HG03175 (cell line): Measurements from ENCODE around the gene SQOR.

Experiments used
- ATAC-seq: cut with Tn5 transposase; IDR thresholded peaks from one replicate; pipeline ENCODE4 v1.9.1; 2021; ENCODE audit warnings: mild to moderate bottlenecking, moderate library complexity; ENCODE audit not compliant: unreplicated experiment

The SQOR gene

GRCh38 chr15:45657764-45658545, 23.1 kb downstream of the SQOR start:
- no peak for ATAC-seq

- ATAC-seq = no peak
Observed at GRCh38 chr15:45660231-45660979, 25.6 kb downstream of the SQOR start.

GRCh38 chr15:45662375-45662774, 27.5 kb downstream of the SQOR start:
- ATAC-seq = no peak

GRCh38 chr15:45664451-45664850, 29.6 kb downstream of the SQOR start:
- ATAC-seq = no peak

- ATAC-seq = no peak
Observed at GRCh38 chr15:45665261-45665660, 30.4 kb downstream of the SQOR start.

- ATAC-seq = no peak
Observed at GRCh38 chr15:45666119-45666875, 31.5 kb downstream of the SQOR start.

- ATAC-seq = no peak
Observed at GRCh38 chr15:45667002-45667401, 32.2 kb downstream of the SQOR start.

- ATAC-seq = no peak
Observed at GRCh38 chr15:45668386-45668785, 33.6 kb downstream of the SQOR start.

- ATAC-seq = no peak
Observed at GRCh38 chr15:45669422-45669821, 34.6 kb downstream of the SQOR start.

- no peak for ATAC-seq
Observed at GRCh38 chr15:45670091-45670490, 35.3 kb downstream of the SQOR start.

- no peak for ATAC-seq
Observed at GRCh38 chr15:45670511-45670910, 35.7 kb downstream of the SQOR start.

GRCh38 chr15:45674677-45675076, 39.8 kb downstream of the SQOR start:
- no peak for ATAC-seq

GRCh38 chr15:45677797-45678196, 43.0 kb downstream of the SQOR start:
- ATAC-seq = no peak

- no peak for ATAC-seq
Observed at GRCh38 chr15:45678459-45679178, 43.8 kb downstream of the SQOR start.

GRCh38 chr15:45684533-45684932, 49.7 kb downstream of the SQOR start:
- no peak for ATAC-seq

GRCh38 chr15:45689616-45690015, 54.8 kb downstream of the SQOR start:
- no peak for ATAC-seq

- ATAC-seq = no peak
Observed at GRCh38 chr15:45690581-45691260, 55.9 kb downstream of the SQOR start.

GRCh38 chr15:45701108-45701507, 66.3 kb downstream of the SQOR start:
- no peak for ATAC-seq

GRCh38 chr15:45702041-45702440, 67.2 kb downstream of the SQOR start:
- ATAC-seq = no peak

- ATAC-seq = no peak
Observed at GRCh38 chr15:45703670-45704328, 69.0 kb downstream of the SQOR start.
